ENCODE data around the gene UBE2L3.
"Not testable (repeated sequence)": the region's sequence is repeated elsewhere in the genome, so short reads cannot be mapped to it uniquely, and the experiment has no call there.

The UBE2L3 gene

DNA sequence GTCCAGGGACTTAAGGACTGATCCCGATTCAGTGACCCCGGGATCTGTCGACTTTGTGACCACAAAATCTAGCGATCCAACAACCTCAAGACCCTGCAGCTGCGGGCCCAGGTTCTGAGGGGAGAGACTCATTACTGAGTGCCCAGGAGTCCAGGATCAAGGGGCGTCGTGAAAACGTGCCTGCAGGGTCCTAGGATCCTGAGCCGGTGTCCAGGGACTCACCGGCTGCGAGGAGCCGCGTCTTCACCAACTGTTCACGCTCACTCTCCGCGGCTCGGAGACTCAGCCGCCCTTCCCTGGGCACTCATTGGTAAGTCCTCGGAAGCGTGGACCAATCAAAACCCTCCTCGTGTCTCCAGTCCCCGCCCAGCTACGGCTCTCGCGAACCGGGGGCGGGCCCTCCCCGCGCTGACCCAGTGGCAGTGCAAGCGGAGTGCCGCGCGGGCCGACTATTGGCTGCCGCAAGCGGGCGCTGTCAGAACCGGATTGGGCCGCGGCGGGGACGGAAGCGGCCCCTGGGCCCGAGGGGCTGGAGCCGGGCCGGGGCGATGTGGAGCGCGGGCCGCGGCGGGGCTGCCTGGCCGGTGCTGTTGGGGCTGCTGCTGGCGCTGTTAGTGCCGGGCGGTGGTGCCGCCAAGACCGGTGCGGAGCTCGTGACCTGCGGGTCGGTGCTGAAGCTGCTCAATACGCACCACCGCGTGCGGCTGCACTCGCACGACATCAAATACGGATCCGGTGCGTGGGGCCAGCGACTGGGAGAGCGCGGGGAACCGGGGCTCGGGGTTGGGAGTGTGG lies 74.5 kb downstream of the UBE2L3 start, which contains the start of gene SDF2L1:
Gene SDF2L1 (plus strand): TSS at position 514 of the 795 bp plus-strand sequence. CDS start 35 bp downstream, at position 549.
- H3K4me2 ChIP-seq (ENCODE audit: low read depth, low read length, poor library complexity, severe bottlenecking) = peak within 1 kb of the TSS; percentile 96
- H2AFZ ChIP-seq (ENCODE audit: low read depth, low read length, severe bottlenecking) = peak within 1 kb of the TSS; percentile 90
- no peaks in the 10 kb centered on the region for H4K20me1 ChIP-seq (ENCODE audit: low read depth, low read length)
- H3K9me3 ChIP-seq (ENCODE audit: insufficient read depth, low read length) = no peaks in the 10 kb centered on the region
- peak within 1 kb of the TSS; percentile 60 for H3K27ac ChIP-seq (ENCODE audit: low read depth, low read length)
- H3K36me3 ChIP-seq (ENCODE audit: low read length) = no peaks in the 10 kb centered on the region
- H3K79me2 ChIP-seq (ENCODE audit: insufficient read depth, low read length) = peaks cover 6% of the 10 kb centered on the region; the same call in 1 of the 2 replicates
- no peak for TF ChIP-seq CTCF (IDR thresholded peaks at IDR 0.05; ENCODE audit: insufficient read depth, low read length, poor library complexity, severe bottlenecking)
- TF ChIP-seq EZH2phosphoT487 (conservative IDR thresholded peaks at IDR 0.05; ENCODE audit: low read length) = no peak
- no peaks in the 10 kb centered on the region for H3K27me3 ChIP-seq (ENCODE audit: low read length)
- peak within 1 kb of the TSS; percentile 87 for H3K4me3 ChIP-seq (ENCODE audit: insufficient read depth, low read length, poor library complexity, severe bottlenecking)
- no peaks in the 10 kb centered on the region for H3F3A ChIP-seq (ENCODE audit: insufficient read depth)
- H3K9me2 ChIP-seq (replicated peaks; ENCODE audit: insufficient read depth, low read length) = no peaks in the 10 kb centered on the region
- peak within 1 kb of the TSS; percentile 97 for H3K9ac ChIP-seq (ENCODE audit: low read length)

DNA sequence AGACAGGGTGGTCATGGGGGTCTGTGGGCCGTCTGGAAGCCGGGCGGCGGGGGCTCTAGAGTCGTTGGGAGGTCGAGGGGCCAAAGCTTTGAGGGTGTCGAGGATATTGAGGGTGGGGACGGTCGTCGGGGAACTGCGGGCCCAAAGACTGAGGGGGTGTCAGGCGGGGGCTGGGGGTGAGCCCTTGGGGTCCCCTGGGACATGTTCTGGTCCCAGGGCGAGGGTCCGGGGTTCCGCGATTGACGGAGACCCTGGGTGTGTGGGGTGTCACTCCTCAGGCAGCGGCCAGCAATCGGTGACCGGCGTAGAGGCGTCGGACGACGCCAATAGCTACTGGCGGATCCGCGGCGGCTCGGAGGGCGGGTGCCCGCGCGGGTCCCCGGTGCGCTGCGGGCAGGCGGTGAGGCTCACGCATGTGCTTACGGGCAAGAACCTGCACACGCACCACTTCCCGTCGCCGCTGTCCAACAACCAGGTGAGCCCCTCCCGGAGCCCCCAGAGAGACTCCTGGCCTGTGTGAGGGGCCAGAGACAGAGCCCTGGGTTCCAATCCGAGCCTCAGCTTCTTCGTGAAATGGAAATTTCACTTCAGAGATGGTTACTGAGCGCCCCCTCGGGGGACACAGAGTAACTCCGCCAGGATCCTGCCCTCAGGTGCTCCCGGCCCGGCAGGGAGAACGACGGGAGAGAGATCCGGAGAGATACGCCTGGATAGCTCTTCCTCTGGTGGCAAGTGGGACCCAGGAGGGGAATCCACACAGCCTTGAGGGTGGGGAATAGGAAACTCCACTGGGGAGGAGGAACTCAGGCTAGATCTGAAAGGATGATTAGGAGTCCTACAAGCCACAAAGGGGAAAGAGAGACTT lies 75.3 kb downstream of the UBE2L3 start:
- H3K9ac ChIP-seq (ENCODE audit: low read length) = peak overlapping the region; percentile 97
- H3K27me3 ChIP-seq (ENCODE audit: low read length) = no peaks in the 10 kb centered on the region
- H4K20me1 ChIP-seq (ENCODE audit: low read depth, low read length) = no peaks in the 10 kb centered on the region
- H3K36me3 ChIP-seq (ENCODE audit: low read length) = no peaks in the 10 kb centered on the region
- no peaks in the 10 kb centered on the region for H3K9me3 ChIP-seq (ENCODE audit: insufficient read depth, low read length)
- H3K27ac ChIP-seq (ENCODE audit: low read depth, low read length) = peak overlapping the region; percentile 60
- H3F3A ChIP-seq (ENCODE audit: insufficient read depth) = no peaks in the 10 kb centered on the region
- H3K79me2 ChIP-seq (ENCODE audit: insufficient read depth, low read length) = peaks cover 6% of the 10 kb centered on the region; the same call in 1 of the 2 replicates
- H3K9me2 ChIP-seq (replicated peaks; ENCODE audit: insufficient read depth, low read length) = no peaks in the 10 kb centered on the region
- H3K4me2 ChIP-seq (ENCODE audit: low read depth, low read length, poor library complexity, severe bottlenecking) = peak overlapping the region; percentile 75
- peak overlapping the region; percentile 87 for H3K4me3 ChIP-seq (ENCODE audit: insufficient read depth, low read length, poor library complexity, severe bottlenecking)
- peak overlapping the region; percentile 77 for H2AFZ ChIP-seq (ENCODE audit: low read depth, low read length, severe bottlenecking)
- TF ChIP-seq EZH2phosphoT487 (conservative IDR thresholded peaks at IDR 0.05; ENCODE audit: low read length) = no peak
- TF ChIP-seq CTCF (IDR thresholded peaks at IDR 0.05; ENCODE audit: insufficient read depth, low read length, poor library complexity, severe bottlenecking) = peak; percentile 54

DNA sequence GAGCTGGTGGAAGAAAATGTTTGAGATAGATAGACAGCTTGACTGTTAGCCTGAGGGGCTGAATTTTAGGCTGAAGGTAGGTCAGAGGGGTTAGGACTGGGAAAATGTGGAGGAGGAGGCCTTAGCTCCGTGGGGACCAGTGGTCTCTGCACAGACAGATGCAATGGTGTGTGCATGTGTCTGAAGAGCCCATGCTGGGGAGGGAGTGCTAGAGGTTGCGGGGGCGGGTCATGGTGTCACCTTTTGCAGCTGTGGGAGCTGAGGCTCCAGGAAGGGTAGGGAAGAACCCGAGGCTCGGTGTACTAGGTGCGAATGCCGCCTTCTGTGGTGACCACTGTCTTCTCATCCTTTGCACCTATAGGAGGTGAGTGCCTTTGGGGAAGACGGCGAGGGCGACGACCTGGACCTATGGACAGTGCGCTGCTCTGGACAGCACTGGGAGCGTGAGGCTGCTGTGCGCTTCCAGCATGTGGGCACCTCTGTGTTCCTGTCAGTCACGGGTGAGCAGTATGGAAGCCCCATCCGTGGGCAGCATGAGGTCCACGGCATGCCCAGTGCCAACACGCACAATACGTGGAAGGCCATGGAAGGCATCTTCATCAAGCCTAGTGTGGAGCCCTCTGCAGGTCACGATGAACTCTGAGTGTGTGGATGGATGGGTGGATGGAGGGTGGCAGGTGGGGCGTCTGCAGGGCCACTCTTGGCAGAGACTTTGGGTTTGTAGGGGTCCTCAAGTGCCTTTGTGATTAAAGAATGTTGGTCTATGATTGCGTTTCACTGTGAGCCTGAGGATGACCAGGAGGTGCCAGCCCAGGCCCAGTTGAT lies 76.2 kb downstream of the UBE2L3 start:
- H3F3A ChIP-seq (ENCODE audit: insufficient read depth) = no peaks in the 10 kb centered on the region
- no peak overlapping the region for H3K27ac ChIP-seq (ENCODE audit: low read depth, low read length)
- H3K9ac ChIP-seq (ENCODE audit: low read length) = peak overlapping the region; percentile 97
- H3K36me3 ChIP-seq (ENCODE audit: low read length) = no peaks in the 10 kb centered on the region
- no peak overlapping the region for H2AFZ ChIP-seq (ENCODE audit: low read depth, low read length, severe bottlenecking)
- peak overlapping the region; percentile 75 for H3K4me2 ChIP-seq (ENCODE audit: low read depth, low read length, poor library complexity, severe bottlenecking)
- no peaks in the 10 kb centered on the region for H3K9me2 ChIP-seq (replicated peaks; ENCODE audit: insufficient read depth, low read length)
- H3K79me2 ChIP-seq (ENCODE audit: insufficient read depth, low read length) = peaks cover 6% of the 10 kb centered on the region; the same call in 1 of the 2 replicates
- H3K9me3 ChIP-seq (ENCODE audit: insufficient read depth, low read length) = no peaks in the 10 kb centered on the region
- H3K4me3 ChIP-seq (ENCODE audit: insufficient read depth, low read length, poor library complexity, severe bottlenecking) = peak overlapping the region; percentile 87
- no peak for TF ChIP-seq CTCF (IDR thresholded peaks at IDR 0.05; ENCODE audit: insufficient read depth, low read length, poor library complexity, severe bottlenecking)
- TF ChIP-seq EZH2phosphoT487 (conservative IDR thresholded peaks at IDR 0.05; ENCODE audit: low read length) = no peak
- no peaks in the 10 kb centered on the region for H4K20me1 ChIP-seq (ENCODE audit: low read depth, low read length)
- H3K27me3 ChIP-seq (ENCODE audit: low read length) = no peaks in the 10 kb centered on the region

- H3K4me3 ChIP-seq (ENCODE audit: insufficient read depth, low read length, poor library complexity, severe bottlenecking); H3K9ac ChIP-seq (ENCODE audit: low read length); H3K79me2 ChIP-seq (ENCODE audit: insufficient read depth, low read length); H3K9me3 ChIP-seq (ENCODE audit: insufficient read depth, low read length); H3K4me2 ChIP-seq (ENCODE audit: low read depth, low read length, poor library complexity, severe bottlenecking); H3K36me3 ChIP-seq (ENCODE audit: low read length); H4K20me1 ChIP-seq (ENCODE audit: low read depth, low read length); H2AFZ ChIP-seq (ENCODE audit: low read depth, low read length, severe bottlenecking); H3K9me2 ChIP-seq (replicated peaks; ENCODE audit: insufficient read depth, low read length); H3K27ac ChIP-seq (ENCODE audit: low read depth, low read length); H3F3A ChIP-seq (ENCODE audit: insufficient read depth); H3K27me3 ChIP-seq (ENCODE audit: low read length): not testable (repeated sequence)
Measured at GRCh38 chr22:21645513-21645912, 78.0 kb downstream of the UBE2L3 start.
